ENCODE data around the gene DDO.

DNA sequence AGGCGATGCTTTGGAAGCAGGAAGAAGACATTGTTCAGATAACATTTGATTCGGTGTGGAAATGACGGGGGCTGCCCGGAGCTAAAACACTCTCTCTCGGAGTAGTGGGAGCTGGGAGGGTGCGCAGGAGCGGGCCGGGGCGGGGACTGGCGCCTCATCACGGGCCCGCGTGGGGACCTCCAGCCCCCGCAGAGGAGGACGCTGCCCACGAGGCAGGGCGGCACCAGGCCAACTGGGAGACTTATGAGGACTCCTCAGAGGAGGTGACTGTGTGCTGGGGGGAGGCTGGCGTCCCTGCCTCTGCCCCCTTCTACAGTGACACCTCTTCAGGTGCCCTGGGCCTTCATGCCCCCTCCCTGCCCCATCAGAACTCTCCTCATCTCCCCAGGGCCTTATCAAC, 15.2 kb downstream of the DDO start:
- TF ChIP-seq, protein P1, sequence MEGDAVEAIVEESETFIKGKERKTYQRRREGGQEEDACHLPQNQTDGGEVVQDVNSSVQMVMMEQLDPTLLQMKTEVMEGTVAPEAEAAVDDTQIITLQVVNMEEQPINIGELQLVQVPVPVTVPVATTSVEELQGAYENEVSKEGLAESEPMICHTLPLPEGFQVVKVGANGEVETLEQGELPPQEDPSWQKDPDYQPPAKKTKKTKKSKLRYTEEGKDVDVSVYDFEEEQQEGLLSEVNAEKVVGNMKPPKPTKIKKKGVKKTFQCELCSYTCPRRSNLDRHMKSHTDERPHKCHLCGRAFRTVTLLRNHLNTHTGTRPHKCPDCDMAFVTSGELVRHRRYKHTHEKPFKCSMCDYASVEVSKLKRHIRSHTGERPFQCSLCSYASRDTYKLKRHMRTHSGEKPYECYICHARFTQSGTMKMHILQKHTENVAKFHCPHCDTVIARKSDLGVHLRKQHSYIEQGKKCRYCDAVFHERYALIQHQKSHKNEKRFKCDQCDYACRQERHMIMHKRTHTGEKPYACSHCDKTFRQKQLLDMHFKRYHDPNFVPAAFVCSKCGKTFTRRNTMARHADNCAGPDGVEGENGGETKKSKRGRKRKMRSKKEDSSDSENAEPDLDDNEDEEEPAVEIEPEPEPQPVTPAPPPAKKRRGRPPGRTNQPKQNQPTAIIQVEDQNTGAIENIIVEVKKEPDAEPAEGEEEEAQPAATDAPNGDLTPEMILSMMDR (conservative IDR thresholded peaks at IDR 0.05; ENCODE audit: low read length): no peak
- no peak for TF ChIP-seq EZH2phosphoT487 (IDR thresholded peaks at IDR 0.05; ENCODE audit: borderline replicate concordance, low read depth, low read length)
